HCT116 (cell line): ENCODE results near the gene DMGDH. TPM values are rescaled to one million over a fixed set of nuclear protein-coding genes. Genes with fewer than 3 reads are reported as not detected.

Experiments used
- ATAC-seq: fragments of 200-7000 bp; cut with Tn5 transposase; 2 replicates; pipeline ENCODE4 v1.9.1; 2020; ENCODE audit warnings: mild to moderate bottlenecking, moderate library complexity
- BruUV-seq: library from RNA; stranded (reverse); fragments of 400-500 nt; replicated peaks from 2 replicates; lab custom pipeline; 2021; lab: Mats Ljungman, UMichigan
- CTCF ChIA-PET: fragments of 300-600 bp; sonication (Branson Sonifier 250); formaldehyde crosslinking; loops from one replicate; lab custom pipeline; 2021; ENCODE audit warnings: antibody characterized with exemption; lab: Charles Lee
- POLR2A ChIA-PET: fragments of 300-600, 350-600 bp; sonication (Branson Sonifier 250); formaldehyde crosslinking; loops from one replicate; lab custom pipeline; 2021; ENCODE audit warnings: antibody characterized with exemption; lab: Charles Lee
- RAD21 ChIA-PET, 2 experiments: fragments of 300-600 bp; sonication (Branson Sonifier 250); formaldehyde crosslinking; loops; one replicate each; lab custom pipeline; 2023; ENCODE audit warnings: low total read pairs in 2 of 2; ENCODE audit not compliant: uncharacterized antibody in 2 of 2, unreplicated experiment in 2 of 2, low non-redundant PET in 1 of 2; lab: Charles Lee
- DNase-seq: peaks from one replicate; pipeline ENCODE4 v3.0.0-alpha.2; 2010; ENCODE audit warnings: low read depth, low spot score
- H2AFZ ChIP-seq: fragments of 200-600 bp; shearing (Covaris generic), sonication (generic); 2 replicates; pipeline ENCODE4 v1.6.1; 2017; ENCODE audit warnings: low read depth, mixed run types, mixed read lengths, antibody characterized with exemption, low read length; ENCODE audit not compliant: poor library complexity, severe bottlenecking
- H3K27ac ChIP-seq: 2 replicates; pipeline ENCODE4 v1.5.1; 2012; ENCODE audit warnings: low read depth, low read length
- H3K27me3 ChIP-seq: fragments of 200-600 bp; sonication (generic); 2 replicates; pipeline ENCODE4 v1.6.1; 2016; ENCODE audit warnings: mixed run types, low read length, mixed read lengths; ENCODE audit not compliant: insufficient read depth
- H3K36me3 ChIP-seq, 2 experiments: fragments of 200-500 bp in 1 of 2; fragments of 200-600 bp in 1 of 2; sonication (Bioruptor generic) in 1 of 2; sonication (generic) in 1 of 2; 2 replicates each; pipeline versions ENCODE4 v1.5.1 to v1.6.1; 2014 to 2016; ENCODE audit warnings: low read length in 2 of 2, inconsistent platforms in 1 of 2, mixed read lengths in 1 of 2, mixed run types in 1 of 2; ENCODE audit not compliant: insufficient read depth in 2 of 2, control insufficient read depth in 1 of 2
- H3K4me1 ChIP-seq, 2 experiments: fragments of 200-600 bp in 1 of 2; sonication (generic) in 1 of 2; 2 replicates each; pipeline versions ENCODE4 v1.5.1 to v1.6.1; 2012 to 2017; ENCODE audit warnings: low read length in 2 of 2, inconsistent platforms in 1 of 2, mild to moderate bottlenecking in 1 of 2, mixed read lengths in 1 of 2, mixed run types in 1 of 2, moderate library complexity in 1 of 2; ENCODE audit not compliant: insufficient read depth in 2 of 2, control insufficient read depth in 1 of 2
- H3K4me2 ChIP-seq: fragments of 200-600 bp; sonication (generic); 2 replicates; pipeline ENCODE4 v1.6.1; 2017; ENCODE audit warnings: mixed run types, low read length, mixed read lengths
- H3K4me3 ChIP-seq, 2 experiments: fragments of 200-600 bp in 1 of 2; sonication (generic) in 1 of 2; replicated peaks in 1 of 2; 2 replicates each; pipeline ENCODE4 v1.5.1; 2011 to 2016; ENCODE audit warnings: low read length in 2 of 2, control low read depth in 1 of 2, low read depth in 1 of 2, mild to moderate bottlenecking in 1 of 2, mixed read lengths in 1 of 2, mixed run types in 1 of 2
- H3K79me2 ChIP-seq: fragments of 200-600 bp; sonication (generic); 2 replicates; pipeline ENCODE4 v1.6.1; 2017; ENCODE audit warnings: mild to moderate bottlenecking, mixed run types, low read length, moderate library complexity, mixed read lengths; ENCODE audit not compliant: insufficient read depth
- H3K9ac ChIP-seq: fragments of 200-600 bp; sonication (generic); 2 replicates; pipeline ENCODE4 v1.6.1; 2016; ENCODE audit warnings: low read length, mixed read lengths
- H3K9me2 ChIP-seq: fragments of 200-600 bp; sonication (generic), shearing (Covaris generic); 2 replicates; pipeline ENCODE4 v1.6.1; 2017; ENCODE audit warnings: mixed run types, mild to moderate bottlenecking, moderate library complexity; ENCODE audit not compliant: insufficient read depth
- H3K9me3 ChIP-seq, 2 experiments: fragments of 200-500 bp in 1 of 2; fragments of 200-600 bp in 1 of 2; sonication (Bioruptor generic) in 1 of 2; sonication (generic) in 1 of 2; 2 replicates each; pipeline ENCODE4 v1.6.1; 2014 to 2017; ENCODE audit warnings: low read length in 2 of 2, mixed read lengths in 2 of 2, inconsistent platforms in 1 of 2, low read depth in 1 of 2, mild to moderate bottlenecking in 1 of 2, mixed run types in 1 of 2, moderate library complexity in 1 of 2; ENCODE audit not compliant: control insufficient read depth in 1 of 2, insufficient read depth in 1 of 2
- H4K20me1 ChIP-seq: fragments of 200-600 bp; sonication (generic), shearing (Covaris generic); 2 replicates; pipeline ENCODE4 v1.6.1; 2017; ENCODE audit warnings: mixed run types, mild to moderate bottlenecking, moderate library complexity; ENCODE audit not compliant: insufficient read depth
- CBX3 ChIP-seq: IDR thresholded peaks from 2 replicates; pipeline ENCODE4 v1.6.1; 2012; ENCODE audit warnings: low read depth
- CEBPB ChIP-seq: IDR thresholded peaks from 2 replicates; pipeline ENCODE4 v1.6.1; 2012; ENCODE audit warnings: low read depth
- CTCF ChIP-seq, 3 experiments: fragments of 200-600 bp in 1 of 3; sonication (generic) in 1 of 3; IDR thresholded peaks in 2 of 3; conservative IDR thresholded peaks in 1 of 3; 2 replicates each; pipeline ENCODE4 v1.5.1; 2012 to 2017; ENCODE audit warnings: low read depth in 2 of 3, low read length in 2 of 3, antibody characterized with exemption in 1 of 3, borderline replicate concordance in 1 of 3, control low read depth in 1 of 3, mild to moderate bottlenecking in 1 of 3, mixed read lengths in 1 of 3, mixed run types in 1 of 3, moderate library complexity in 1 of 3; ENCODE audit not compliant: insufficient read depth in 1 of 3
- ELF1 ChIP-seq: IDR thresholded peaks from 2 replicates; pipeline ENCODE4 v1.6.1; 2012; ENCODE audit warnings: low read depth, borderline replicate concordance
- EZH2 ChIP-seq: fragments of 200-600 bp; sonication (generic); IDR thresholded peaks from 2 replicates; pipeline ENCODE4 v1.6.1; 2017; ENCODE audit warnings: antibody characterized with exemption, mixed run types
- EZH2phosphoT487 ChIP-seq: fragments of 200-600 bp; IDR thresholded peaks from 2 replicates; pipeline ENCODE4 v1.6.1; 2018; ENCODE audit warnings: antibody characterized with exemption, borderline replicate concordance
- FOSL1 ChIP-seq: IDR thresholded peaks from 2 replicates; pipeline ENCODE4 v1.6.1; 2012; ENCODE audit warnings: low read depth
- MAX ChIP-seq: IDR thresholded peaks from 2 replicates; pipeline ENCODE4 v1.6.1; 2012
- POLR2A ChIP-seq: IDR thresholded peaks from 2 replicates; pipeline ENCODE4 v1.7.0; 2011; ENCODE audit warnings: borderline replicate concordance; ENCODE audit not compliant: insufficient read depth, insufficient read length; ENCODE audit errors: extremely low read depth
- RAD21 ChIP-seq: IDR thresholded peaks from 2 replicates; pipeline ENCODE4 v1.6.1; 2012; ENCODE audit warnings: low read depth, mild to moderate bottlenecking
- SIN3A ChIP-seq: IDR thresholded peaks from 2 replicates; pipeline ENCODE4 v1.6.1; 2012; ENCODE audit warnings: low read depth
- TCF7L2 ChIP-seq: IDR thresholded peaks from 2 replicates; pipeline ENCODE4 v1.7.0; 2011; ENCODE audit warnings: borderline replicate concordance, inconsistent platforms; ENCODE audit not compliant: insufficient read depth, insufficient read length; ENCODE audit errors: extremely low read depth
- YY1 ChIP-seq: IDR thresholded peaks from 2 replicates; pipeline ENCODE4 v1.6.1; 2011; ENCODE audit warnings: low read length, low read depth, moderate library complexity, mild to moderate bottlenecking; ENCODE audit not compliant: insufficient replicate concordance; ENCODE audit errors: extremely low read depth
- ZFX ChIP-seq: fragments of 450-650 bp; IDR thresholded peaks from 2 replicates; pipeline ENCODE4 v1.6.1; 2017
- intact Hi-C: fragments of 100-400 bp; cut with micrococcal nuclease; formaldehyde crosslinking; loops from 2 replicates; pipeline ENCODE4 v1.10.0; 2022
- total RNA-seq: library from RNA; stranded (reverse); gene quantifications from one replicate; pipeline ENCODE4 v1.2.1, GENCODE V29; 2021; ENCODE audit not compliant: unreplicated experiment

The DMGDH gene
- total RNA-seq, 1 experiment from 2014 or later = 2.3 TPM

DNA sequence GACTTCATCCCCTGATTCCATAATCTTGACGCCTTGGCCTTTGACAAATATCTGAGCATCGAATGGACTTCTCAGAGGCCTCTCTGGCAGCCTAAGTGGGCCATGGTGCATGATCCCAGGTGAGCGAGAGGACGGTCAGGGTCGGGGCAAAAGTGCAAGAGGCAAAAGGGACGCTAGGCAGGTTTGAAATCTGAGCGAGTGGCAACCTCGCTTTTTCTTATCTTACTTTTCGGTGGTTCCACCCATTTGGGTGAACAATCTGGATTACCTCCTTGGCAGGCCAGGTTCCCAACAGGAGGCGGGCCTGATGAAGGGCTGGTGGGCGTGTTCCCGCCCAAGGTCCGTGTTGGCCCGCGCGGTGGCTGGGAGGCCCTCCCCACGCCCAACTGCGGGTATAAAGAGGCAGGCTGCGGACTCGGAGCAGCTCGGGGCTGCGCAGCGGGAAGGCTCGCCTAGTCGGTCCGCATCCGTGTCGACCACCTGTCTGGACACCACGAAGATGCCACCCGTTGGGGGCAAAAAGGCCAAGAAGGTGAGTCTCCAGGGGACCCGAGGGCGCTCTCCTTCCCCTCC is 42.0 kb upstream of the DMGDH start, which contains the start of gene BHMT:
Gene BHMT, plus strand, starts transcription at position 423 of the 573 bp plus-strand sequence. Its CDS starts 77 bp downstream, at position 500.
- H3K36me3 ChIP-seq = no peaks in the 10 kb centered on the region
- no peak within 1 kb of the TSS for H3K9ac ChIP-seq
- no peak within 1 kb of the TSS for H3K27ac ChIP-seq
- CTCF ChIA-PET = no interaction called here
- POLR2A ChIA-PET = no interaction called here
- no peaks in the 10 kb centered on the region for H3K4me1 ChIP-seq
- no peak for ATAC-seq
- no peak for DNase-seq
- H3K27me3 ChIP-seq = no peaks in the 10 kb centered on the region
- intact Hi-C loops = loop anchor here (10.0 kb wide), 1 partner anchor 217 kb away; no protein-coding TSS in a partner anchor
- H4K20me1 ChIP-seq = no peaks in the 10 kb centered on the region
- H3K9me2 ChIP-seq = no peaks in the 10 kb centered on the region
- no peaks in the 10 kb centered on the region for H3K9me3 ChIP-seq
- H3K4me2 ChIP-seq = no peak within 1 kb of the TSS
- H2AFZ ChIP-seq = no peak within 1 kb of the TSS
- H3K4me3 ChIP-seq = no peak within 1 kb of the TSS
- TF ChIP-seq FOSL1 = no peak
- no peak for TF ChIP-seq ELF1
- TF ChIP-seq POLR2A = no peak
- TF ChIP-seq MAX = no peak
- RAD21 ChIA-PET = no interaction called here
- BruUV-seq = no TSS peak
- H3K79me2 ChIP-seq = no peaks in the 10 kb centered on the region

- RAD21 ChIA-PET = no interaction called here
- no peaks in the 10 kb centered on the region for H3K9me2 ChIP-seq
- no peaks in the 10 kb centered on the region for H3K4me1 ChIP-seq
- peak overlapping the region; percentile 23 for H3K4me2 ChIP-seq
- H3K9ac ChIP-seq = no peak overlapping the region
- peak overlapping the region; percentile 17 for H2AFZ ChIP-seq
- intact Hi-C loops = loop anchor here (1.0 to 10.0 kb wide), 2 partner anchors 85 to 215 kb away; no protein-coding TSS in a partner anchor
- H3K4me3 ChIP-seq = no peak overlapping the region
- peak; percentile 29 for DNase-seq
- POLR2A ChIA-PET = no interaction called here
- no peaks in the 10 kb centered on the region for H3K79me2 ChIP-seq
- TF ChIP-seq MAX (no peak), SIN3A (no peak), CBX3 (no peak), EZH2 (no peak), YY1 (no peak), CTCF (IDR thresholded peaks at IDR 0.05 in 2 of 3, conservative IDR thresholded peaks at IDR 0.05 in 1 of 3; ENCODE audit: borderline replicate concordance in 1 of 3, insufficient read depth in 1 of 3, low read depth in 2 of 3, low read length in 2 of 3) (peak; percentile 54 to 84 (median 81); a peak in 5 of 6 replicates), CEBPB (no peak), RAD21 (peak; percentile 60), EZH2phosphoT487 (no peak), ZFX (no peak), TCF7L2 (no peak)
- no peaks in the 10 kb centered on the region for H3K36me3 ChIP-seq
- CTCF ChIA-PET = interaction anchor here (1.0 to 2.0 kb wide), 3 partner anchors 23 to 89 kb away, joined by 5 to 11 read pairs (median 7); no protein-coding TSS in a partner anchor
- BruUV-seq = no TSS peak
- no peak overlapping the region for H3K27ac ChIP-seq
- ATAC-seq = peak; percentile 92
- H4K20me1 ChIP-seq = no peaks in the 10 kb centered on the region
- no peaks in the 10 kb centered on the region for H3K9me3 ChIP-seq
- no peaks in the 10 kb centered on the region for H3K27me3 ChIP-seq
Measured at GRCh38 chr5:79109527-79110492, 40.3 kb upstream of the DMGDH start.
